DND-41 (cell line): ENCODE data around the gene S100A4.

Source experiments
- ATAC-seq: fragments of 200-7000 bp; cut with Tn5 transposase; 3 replicates; pipeline ENCODE4 v1.9.1; 2021; ENCODE audit warnings: low read depth; ENCODE audit not compliant: insufficient read depth
- DNase-seq: peaks from one replicate; pipeline ENCODE4 v3.0.0-alpha.2; 2020
- H2AFZ ChIP-seq: 2 replicates; pipeline ENCODE4 v1.6.0; 2012; ENCODE audit warnings: low read depth, low read length
- H3K27ac ChIP-seq: 2 replicates; pipeline ENCODE4 v1.5.1; 2012; ENCODE audit warnings: low read length, inconsistent platforms
- H3K27me3 ChIP-seq: fragments of 200-600 bp; sonication (generic); 2 replicates; pipeline ENCODE4 v1.6.0; 2012; ENCODE audit warnings: low read length, mild to moderate bottlenecking, inconsistent platforms; ENCODE audit not compliant: insufficient read depth, poor library complexity
- H3K36me3 ChIP-seq: 2 replicates; pipeline ENCODE4 v1.5.1; 2012; ENCODE audit warnings: low read length, inconsistent platforms; ENCODE audit not compliant: insufficient read depth
- H3K4me1 ChIP-seq: 2 replicates; pipeline ENCODE4 v1.5.1; 2012; ENCODE audit warnings: mild to moderate bottlenecking, low read length; ENCODE audit not compliant: insufficient read depth
- H3K4me2 ChIP-seq: 2 replicates; pipeline ENCODE4 v1.6.0; 2012; ENCODE audit warnings: mild to moderate bottlenecking, moderate library complexity, low read length, inconsistent platforms; ENCODE audit not compliant: insufficient read depth
- H3K4me3 ChIP-seq, 2 experiments: fragments of 200-600 bp in 1 of 2; shearing (Covaris generic) in 1 of 2; 2 replicates each; pipeline ENCODE4 v1.5.1; 2012 to 2016; ENCODE audit warnings: inconsistent platforms in 2 of 2, low read length in 2 of 2, mild to moderate bottlenecking in 2 of 2, low read depth in 1 of 2, moderate library complexity in 1 of 2
- H3K79me2 ChIP-seq: 2 replicates; pipeline ENCODE4 v1.6.0; 2012; ENCODE audit warnings: low read length, inconsistent platforms; ENCODE audit not compliant: insufficient read depth
- H3K9ac ChIP-seq: 2 replicates; pipeline ENCODE4 v1.6.0; 2012; ENCODE audit warnings: low read depth, mild to moderate bottlenecking, inconsistent platforms, low read length, moderate library complexity
- H3K9me3 ChIP-seq: 2 replicates; pipeline ENCODE4 v1.5.1; 2012; ENCODE audit warnings: low read length, moderate library complexity, mild to moderate bottlenecking, inconsistent platforms; ENCODE audit not compliant: insufficient read depth, severe bottlenecking
- H4K20me1 ChIP-seq: 2 replicates; pipeline ENCODE4 v1.6.0; 2012; ENCODE audit warnings: low read length; ENCODE audit not compliant: insufficient read depth
- CTCF ChIP-seq: IDR thresholded peaks from 2 replicates; pipeline ENCODE4 v1.5.1; 2012; ENCODE audit warnings: borderline replicate concordance, low read length, moderate library complexity, mild to moderate bottlenecking; ENCODE audit not compliant: poor library complexity, severe bottlenecking; ENCODE audit errors: extremely low read depth
- EZH2 ChIP-seq: IDR thresholded peaks from 3 replicates; pipeline ENCODE4 v1.6.1; 2012; ENCODE audit warnings: borderline replicate concordance, low read depth, mild to moderate bottlenecking, moderate library complexity, low read length, inconsistent platforms; ENCODE audit not compliant: severe bottlenecking

Gene S100A4

DNA sequence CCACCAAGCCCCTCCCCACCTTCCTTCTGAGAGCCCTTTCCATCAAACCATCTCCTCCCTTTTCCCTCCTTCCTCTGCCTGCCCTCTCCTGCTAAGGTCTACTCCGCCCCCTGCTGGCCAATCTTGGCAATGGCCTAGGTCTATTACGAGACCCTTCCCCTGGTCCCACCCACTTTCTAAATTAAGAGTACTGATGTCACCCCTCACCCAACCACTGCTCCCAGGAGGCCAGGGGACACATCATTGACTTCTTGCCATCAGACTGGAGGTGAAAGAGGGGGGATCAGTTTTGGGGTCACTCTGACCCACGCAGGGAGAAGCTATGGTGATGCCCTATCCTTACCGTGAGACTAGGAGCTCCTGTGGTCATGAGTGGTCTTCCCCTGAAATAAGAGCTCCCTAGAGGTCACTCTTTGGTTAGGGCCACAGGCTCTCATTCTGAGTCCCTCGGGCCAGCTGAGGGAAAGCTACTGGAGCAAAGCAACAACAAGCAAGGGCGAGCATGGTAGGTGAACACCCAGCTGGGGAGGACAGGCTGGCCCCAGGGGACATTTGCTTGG lies 50.5 kb downstream of the S100A4 start:
- no peak overlapping the region for H3K9ac ChIP-seq
- peak; percentile 94 for ATAC-seq
- H3K79me2 ChIP-seq = no peaks in the 10 kb centered on the region
- no peak overlapping the region for H3K4me3 ChIP-seq
- no peaks in the 10 kb centered on the region for H3K9me3 ChIP-seq
- H3K27ac ChIP-seq = no peak overlapping the region
- H3K27me3 ChIP-seq = peaks cover 36% of the 10 kb centered on the region
- H3K4me2 ChIP-seq = no peak overlapping the region
- no peak overlapping the region for H2AFZ ChIP-seq
- peak; percentile 82 for DNase-seq
- H4K20me1 ChIP-seq = no peaks in the 10 kb centered on the region
- H3K4me1 ChIP-seq = no peaks in the 10 kb centered on the region
- TF ChIP-seq CTCF = peak; percentile 99
- TF ChIP-seq EZH2 = no peak
- H3K36me3 ChIP-seq = no peaks in the 10 kb centered on the region
